H9 (cell line): ENCODE measurements around the gene ATG2B. TPM values are rescaled to one million over a fixed set of nuclear protein-coding genes. Genes with fewer than 3 reads are reported as not detected.

Experiments used
- DNase-seq: peaks from one replicate; pipeline ENCODE4 v3.0.0-alpha.2; 2017
- H2AFZ ChIP-seq: one replicate; pipeline ENCODE4 v1.6.1; 2013; ENCODE audit warnings: mild to moderate bottlenecking, low read length, control low read depth, moderate library complexity
- H2AK5ac ChIP-seq: 2 replicates; pipeline ENCODE4 v1.6.1; 2013; ENCODE audit warnings: low read length, control low read depth, mixed read lengths; ENCODE audit not compliant: insufficient read length
- H2BK120ac ChIP-seq: one replicate; pipeline ENCODE4 v1.6.1; 2013; ENCODE audit warnings: low read depth, mild to moderate bottlenecking, low read length, control low read depth, inconsistent platforms; ENCODE audit not compliant: poor library complexity, severe bottlenecking
- H2BK12ac ChIP-seq: 2 replicates; pipeline ENCODE4 v1.6.1; 2013; ENCODE audit warnings: low read length, control low read depth, mixed read lengths, low read depth; ENCODE audit not compliant: insufficient read length
- H2BK15ac ChIP-seq: 2 replicates; pipeline ENCODE4 v1.6.1; 2013; ENCODE audit warnings: low read depth, low read length, control low read depth
- H2BK20ac ChIP-seq: one replicate; pipeline ENCODE4 v1.6.1; 2013; ENCODE audit warnings: low read depth, mild to moderate bottlenecking, low read length, control low read depth, inconsistent platforms; ENCODE audit not compliant: poor library complexity, severe bottlenecking
- H2BK5ac ChIP-seq: 2 replicates; pipeline ENCODE4 v1.6.1; 2013; ENCODE audit warnings: low read length, control low read depth, mixed read lengths; ENCODE audit not compliant: insufficient read length
- H3K14ac ChIP-seq: 2 replicates; pipeline ENCODE4 v1.6.1; 2013; ENCODE audit warnings: low read length, control low read depth; ENCODE audit not compliant: insufficient read depth
- H3K18ac ChIP-seq: 2 replicates; pipeline ENCODE4 v1.6.1; 2013; ENCODE audit warnings: low read depth, mild to moderate bottlenecking, mixed read lengths, low read length, control low read depth; ENCODE audit not compliant: insufficient read length
- H3K23ac ChIP-seq: 2 replicates; pipeline ENCODE4 v1.6.1; 2013; ENCODE audit warnings: low read length, control low read depth, mixed read lengths, low read depth; ENCODE audit not compliant: insufficient read length
- H3K23me2 ChIP-seq: 2 replicates; pipeline ENCODE4 v1.6.1; 2013; ENCODE audit warnings: low read depth, mild to moderate bottlenecking, mixed read lengths, low read length, control low read depth; ENCODE audit not compliant: insufficient read length, poor library complexity, severe bottlenecking
- H3K27ac ChIP-seq: 2 replicates; pipeline ENCODE4 v1.5.1; 2013; ENCODE audit warnings: low read length, control low read depth, mixed read lengths, low read depth; ENCODE audit not compliant: insufficient read length
- H3K27me3 ChIP-seq: 2 replicates; pipeline ENCODE4 v1.6.1; 2013; ENCODE audit warnings: low read length, control low read depth, inconsistent platforms; ENCODE audit not compliant: insufficient read depth
- H3K4ac ChIP-seq: 2 replicates; pipeline ENCODE4 v1.6.1; 2013; ENCODE audit warnings: low read depth, mild to moderate bottlenecking, control low read depth, inconsistent platforms, low read length, moderate library complexity
- H3K4me1 ChIP-seq: 2 replicates; pipeline ENCODE4 v1.6.1; 2013; ENCODE audit warnings: low read length, control low read depth, inconsistent platforms; ENCODE audit not compliant: insufficient read depth
- H3K4me2 ChIP-seq: 2 replicates; pipeline ENCODE4 v1.6.1; 2013; ENCODE audit warnings: low read length, control low read depth, mixed read lengths; ENCODE audit not compliant: insufficient read length, insufficient read depth
- H3K56ac ChIP-seq: 2 replicates; pipeline ENCODE4 v1.6.1; 2013; ENCODE audit warnings: low read depth, mild to moderate bottlenecking, mixed read lengths, low read length, control low read depth; ENCODE audit not compliant: insufficient read length
- H3K79me1 ChIP-seq: 2 replicates; pipeline ENCODE4 v1.6.1; 2013; ENCODE audit warnings: low read depth, mild to moderate bottlenecking, moderate library complexity, low read length, control low read depth, inconsistent platforms; ENCODE audit not compliant: insufficient read depth, poor library complexity, severe bottlenecking
- H3K79me2 ChIP-seq: 2 replicates; pipeline ENCODE4 v1.6.1; 2013; ENCODE audit warnings: low read length, control low read depth, inconsistent platforms; ENCODE audit not compliant: insufficient read depth
- H3K9ac ChIP-seq: 2 replicates; pipeline ENCODE4 v1.6.1; 2013; ENCODE audit warnings: low read length, control low read depth, mixed read lengths; ENCODE audit not compliant: insufficient read length; ENCODE audit errors: extremely low read depth
- H3K9me3 ChIP-seq: one replicate; pipeline ENCODE4 v1.6.1; 2013; ENCODE audit warnings: low read depth, low read length, inconsistent platforms; ENCODE audit not compliant: control insufficient read depth
- H3T11ph ChIP-seq: one replicate; pipeline ENCODE4 v1.6.1; 2013; ENCODE audit warnings: mild to moderate bottlenecking, low read length, control low read depth, inconsistent platforms
- H4K20me1 ChIP-seq: one replicate; pipeline ENCODE4 v1.6.1; 2013; ENCODE audit not compliant: control insufficient read depth, insufficient read length, insufficient read depth
- H4K5ac ChIP-seq: 2 replicates; pipeline ENCODE4 v1.6.1; 2013; ENCODE audit warnings: low read depth, mild to moderate bottlenecking, mixed read lengths, low read length, control low read depth; ENCODE audit not compliant: insufficient read length
- H4K8ac ChIP-seq: replicated peaks from 2 replicates; pipeline ENCODE4 v1.6.1; 2013; ENCODE audit warnings: low read length, control low read depth, mixed read lengths, low read depth; ENCODE audit not compliant: insufficient read length
- H4K91ac ChIP-seq: 2 replicates; pipeline ENCODE4 v1.6.1; 2013; ENCODE audit warnings: low read depth, mild to moderate bottlenecking, moderate library complexity, mixed read lengths, low read length, control low read depth; ENCODE audit not compliant: insufficient read length
- H3K27ac Mint-ChIP-seq, 3 experiments: 2 replicates in 2 of 3; 3 replicates in 1 of 3; pipeline ENCODE4 v1.8.0; 2020 to 2021; ENCODE audit warnings: mixed read lengths in 3 of 3, mild to moderate bottlenecking in 1 of 3, moderate library complexity in 1 of 3
- H3K27me3 Mint-ChIP-seq: 2 replicates; pipeline ENCODE4 v1.8.0; 2021; ENCODE audit warnings: low read depth, mild to moderate bottlenecking, moderate library complexity, mixed read lengths
- H3K36me3 Mint-ChIP-seq, 3 experiments: 2 replicates in 2 of 3; 3 replicates in 1 of 3; pipeline ENCODE4 v1.8.0; 2020 to 2021; ENCODE audit warnings: low read depth in 3 of 3, mixed read lengths in 3 of 3; ENCODE audit not compliant: insufficient read depth in 1 of 3
- H3K4me1 Mint-ChIP-seq, 2 experiments: 2 replicates each; pipeline ENCODE4 v1.8.0; 2020; ENCODE audit warnings: mixed read lengths in 2 of 2
- H3K4me3 Mint-ChIP-seq, 2 experiments: 2 replicates in 1 of 2; 3 replicates in 1 of 2; pipeline ENCODE4 v1.8.0; 2020 to 2021; ENCODE audit warnings: mild to moderate bottlenecking in 2 of 2, mixed read lengths in 2 of 2, moderate library complexity in 1 of 2
- H3K9me3 Mint-ChIP-seq, 2 experiments: 2 replicates in 1 of 2; 3 replicates in 1 of 2; pipeline ENCODE4 v1.8.0; 2020; ENCODE audit warnings: mild to moderate bottlenecking in 2 of 2, mixed read lengths in 2 of 2, moderate library complexity in 1 of 2
- CTCF ChIP-seq: fragments of 200-600 bp; sonication (generic); conservative IDR thresholded peaks from 3 replicates; pipeline ENCODE4 v1.8.0; 2021; ENCODE audit warnings: antibody characterized with exemption, mild to moderate bottlenecking
- WGBS: extraction: QIAGEN DNeasy Blood & Tissue Kit; methylation state at CpG from one replicate; pipeline ENCODE4 v1.1.7; 2013; ENCODE audit warnings: missing lambda C conversion rate, low lambda C conversion rate, mixed read lengths; ENCODE audit not compliant: insufficient read length; ENCODE audit errors: extremely low coverage; 5-methylcytosine and 5-hydroxymethylcytosine counted together
- total RNA-seq: library from RNA; stranded (reverse); gene quantifications from 2 replicates; pipeline ENCODE4 v1.2.1, GENCODE V29; 2021

Gene ATG2B
- total RNA-seq, 1 experiment from 2014 or later, result 12.6 TPM

- Mint-ChIP-seq H3K9me3 (peaks cover 5 to 8% of the 10 kb centered on the region in 2 experiments; a peak in 4 of 5 replicates), H3K4me3 (no peak overlapping the region), H3K27me3 (peaks cover 1% of the 10 kb centered on the region), H3K36me3 (no peaks in the 10 kb centered on the region; a peak in 1 of 7 replicates), H3K27ac (no peak overlapping the region), H3K4me1 (no peaks in the 10 kb centered on the region)
- no peak for TF ChIP-seq CTCF
- H3K9ac ChIP-seq, result no peak overlapping the region
- H4K5ac ChIP-seq, result no peak overlapping the region
- no peak overlapping the region for H2AFZ ChIP-seq
- no peak overlapping the region for H2BK12ac ChIP-seq
- no peaks in the 10 kb centered on the region for H3K23me2 ChIP-seq
- H3K9me3 ChIP-seq, result no peaks in the 10 kb centered on the region
- H2BK120ac ChIP-seq, result no peak overlapping the region
- H3K18ac ChIP-seq, result no peak overlapping the region
- no peak overlapping the region for H3K56ac ChIP-seq
- no peak overlapping the region for H3K27ac ChIP-seq
- no peak overlapping the region for H2AK5ac ChIP-seq
- H4K8ac ChIP-seq, result no peak overlapping the region
- DNase-seq, result no peak
- no CpG with 5 or more reads among the region's 5 CpGs for WGBS
- H3K79me2 ChIP-seq, result no peaks in the 10 kb centered on the region
- H4K20me1 ChIP-seq, result no peaks in the 10 kb centered on the region
- no peak overlapping the region for H2BK5ac ChIP-seq
- no peak overlapping the region for H2BK15ac ChIP-seq
- no peaks in the 10 kb centered on the region for H3K27me3 ChIP-seq
- H3K4me1 ChIP-seq, result no peaks in the 10 kb centered on the region
- H2BK20ac ChIP-seq, result no peak overlapping the region
- H3K23ac ChIP-seq, result no peak overlapping the region
- no peak overlapping the region for H3T11ph ChIP-seq
- no peaks in the 10 kb centered on the region for H3K79me1 ChIP-seq
- H3K4ac ChIP-seq, result no peak overlapping the region
- H4K91ac ChIP-seq, result no peak overlapping the region
- H3K4me2 ChIP-seq, result no peak overlapping the region
- no peak overlapping the region for H3K14ac ChIP-seq
Measured at GRCh38 chr14:96261053-96261452, 102.1 kb downstream of the ATG2B start.
